Ishikawa (cell line): ENCODE results near the gene HAUS6.

Experiments
- CEBPB ChIP-seq: IDR thresholded peaks from 2 replicates; pipeline ENCODE4 v1.6.1; 2012
- CREB1 ChIP-seq: IDR thresholded peaks from 2 replicates; pipeline ENCODE4 v1.6.1; 2012; ENCODE audit warnings: low read depth
- EGR1 ChIP-seq: IDR thresholded peaks from 2 replicates; pipeline ENCODE4 v1.6.1; 2012
- EP300 ChIP-seq: IDR thresholded peaks from 2 replicates; pipeline ENCODE4 v1.6.1; 2012; ENCODE audit warnings: borderline replicate concordance
- NFIC ChIP-seq: IDR thresholded peaks from 2 replicates; pipeline ENCODE4 v1.6.1; 2012
- RAD21 ChIP-seq: IDR thresholded peaks from 2 replicates; pipeline ENCODE4 v1.6.1; 2012; ENCODE audit warnings: low read depth
- TAF1 ChIP-seq: IDR thresholded peaks from 2 replicates; pipeline ENCODE4 v1.6.1; 2012; ENCODE audit warnings: low read depth, mild to moderate bottlenecking
- TCF12 ChIP-seq: IDR thresholded peaks from 2 replicates; pipeline ENCODE4 v1.6.1; 2012; ENCODE audit warnings: low read depth
- YY1 ChIP-seq: IDR thresholded peaks from 2 replicates; pipeline ENCODE4 v1.6.1; 2012; ENCODE audit warnings: low read depth
- ZBTB7A ChIP-seq: IDR thresholded peaks from 2 replicates; pipeline ENCODE4 v1.6.1; 2012; ENCODE audit warnings: low read depth
- TF ChIP-seq, protein P1 (sequence below): IDR thresholded peaks from 2 replicates; pipeline ENCODE4 v1.6.1; 2012; ENCODE audit warnings: low read depth, mild to moderate bottlenecking
- TF ChIP-seq, protein P2 (sequence below): IDR thresholded peaks from 2 replicates; pipeline ENCODE4 v1.6.1; 2012
- TF ChIP-seq, protein P3 (sequence below): IDR thresholded peaks from 2 replicates; pipeline ENCODE4 v1.6.1; 2012

DNA sequence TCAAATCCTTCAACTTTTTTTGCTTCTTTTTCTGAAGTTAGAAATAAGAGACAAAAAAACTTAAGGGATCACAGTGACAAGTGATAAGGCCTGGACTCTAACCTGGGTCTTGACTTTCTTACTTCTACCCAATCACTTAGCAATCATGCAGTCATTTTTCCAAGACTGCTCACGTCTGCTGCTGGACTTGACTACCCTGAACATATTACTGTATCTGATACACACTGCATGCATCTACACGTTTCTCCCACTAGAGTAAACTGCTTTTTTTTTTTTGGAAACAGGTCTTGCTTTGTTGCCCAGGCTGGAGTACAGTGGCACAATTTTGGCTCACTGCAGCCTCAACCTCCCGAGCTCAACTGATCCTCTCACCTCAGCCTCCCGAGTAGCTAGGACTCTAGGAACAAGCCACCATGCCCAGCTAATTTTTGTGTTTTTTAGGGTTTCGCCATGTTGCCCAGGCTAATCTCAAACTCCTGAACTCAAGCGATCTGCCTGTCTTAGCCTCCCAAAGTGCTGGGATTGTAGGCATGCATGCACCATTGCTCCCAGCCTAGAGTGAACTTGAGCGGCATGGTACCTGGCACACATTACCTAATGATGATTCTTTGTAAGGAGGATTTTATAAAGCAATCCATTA lies 17.2 kb upstream of the HAUS6 start:
- TF ChIP-seq EP300: no peak
- no peak for TF ChIP-seq RAD21
- TF ChIP-seq CREB1: no peak
- TF ChIP-seq YY1: no peak
- TF ChIP-seq, protein P1, sequence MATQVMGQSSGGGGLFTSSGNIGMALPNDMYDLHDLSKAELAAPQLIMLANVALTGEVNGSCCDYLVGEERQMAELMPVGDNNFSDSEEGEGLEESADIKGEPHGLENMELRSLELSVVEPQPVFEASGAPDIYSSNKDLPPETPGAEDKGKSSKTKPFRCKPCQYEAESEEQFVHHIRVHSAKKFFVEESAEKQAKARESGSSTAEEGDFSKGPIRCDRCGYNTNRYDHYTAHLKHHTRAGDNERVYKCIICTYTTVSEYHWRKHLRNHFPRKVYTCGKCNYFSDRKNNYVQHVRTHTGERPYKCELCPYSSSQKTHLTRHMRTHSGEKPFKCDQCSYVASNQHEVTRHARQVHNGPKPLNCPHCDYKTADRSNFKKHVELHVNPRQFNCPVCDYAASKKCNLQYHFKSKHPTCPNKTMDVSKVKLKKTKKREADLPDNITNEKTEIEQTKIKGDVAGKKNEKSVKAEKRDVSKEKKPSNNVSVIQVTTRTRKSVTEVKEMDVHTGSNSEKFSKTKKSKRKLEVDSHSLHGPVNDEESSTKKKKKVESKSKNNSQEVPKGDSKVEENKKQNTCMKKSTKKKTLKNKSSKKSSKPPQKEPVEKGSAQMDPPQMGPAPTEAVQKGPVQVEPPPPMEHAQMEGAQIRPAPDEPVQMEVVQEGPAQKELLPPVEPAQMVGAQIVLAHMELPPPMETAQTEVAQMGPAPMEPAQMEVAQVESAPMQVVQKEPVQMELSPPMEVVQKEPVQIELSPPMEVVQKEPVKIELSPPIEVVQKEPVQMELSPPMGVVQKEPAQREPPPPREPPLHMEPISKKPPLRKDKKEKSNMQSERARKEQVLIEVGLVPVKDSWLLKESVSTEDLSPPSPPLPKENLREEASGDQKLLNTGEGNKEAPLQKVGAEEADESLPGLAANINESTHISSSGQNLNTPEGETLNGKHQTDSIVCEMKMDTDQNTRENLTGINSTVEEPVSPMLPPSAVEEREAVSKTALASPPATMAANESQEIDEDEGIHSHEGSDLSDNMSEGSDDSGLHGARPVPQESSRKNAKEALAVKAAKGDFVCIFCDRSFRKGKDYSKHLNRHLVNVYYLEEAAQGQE: no peak
- TF ChIP-seq CEBPB: no peak
- no peak for TF ChIP-seq NFIC
- no peak for TF ChIP-seq ZBTB7A
- no peak for TF ChIP-seq TCF12
- TF ChIP-seq TAF1: no peak
- TF ChIP-seq, protein P2, sequence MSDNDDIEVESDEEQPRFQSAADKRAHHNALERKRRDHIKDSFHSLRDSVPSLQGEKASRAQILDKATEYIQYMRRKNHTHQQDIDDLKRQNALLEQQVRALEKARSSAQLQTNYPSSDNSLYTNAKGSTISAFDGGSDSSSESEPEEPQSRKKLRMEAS: no peak
- TF ChIP-seq EGR1: no peak
- TF ChIP-seq, protein P3, sequence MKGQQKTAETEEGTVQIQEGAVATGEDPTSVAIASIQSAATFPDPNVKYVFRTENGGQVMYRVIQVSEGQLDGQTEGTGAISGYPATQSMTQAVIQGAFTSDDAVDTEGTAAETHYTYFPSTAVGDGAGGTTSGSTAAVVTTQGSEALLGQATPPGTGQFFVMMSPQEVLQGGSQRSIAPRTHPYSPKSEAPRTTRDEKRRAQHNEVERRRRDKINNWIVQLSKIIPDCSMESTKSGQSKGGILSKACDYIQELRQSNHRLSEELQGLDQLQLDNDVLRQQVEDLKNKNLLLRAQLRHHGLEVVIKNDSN: no peak
